ENCODE results near the gene IPO11.
"Not testable (repeated sequence)": the region's sequence is repeated elsewhere in the genome, so short reads cannot be mapped to it uniquely, and the experiment has no call there.

The IPO11 gene

GRCh38 chr5:62624436-62624835 is 211.9 kb downstream of the IPO11 start:
- H3K36me3 Mint-ChIP-seq: peaks cover 11 to 19% of the 10 kb centered on the region in 2 donors
- H3K27ac Mint-ChIP-seq; H3K4me3 Mint-ChIP-seq; H3K9me3 Mint-ChIP-seq; DNase-seq; H3K4me1 Mint-ChIP-seq; H3K27me3 Mint-ChIP-seq; ATAC-seq (replicated peaks): not testable (repeated sequence)

GRCh38 chr5:62626534-62626933 is 214.0 kb downstream of the IPO11 start:
- Mint-ChIP-seq H3K9me3 (no peaks in the 10 kb centered on the region), H3K36me3 (peaks cover 11 to 17% of the 10 kb centered on the region in 2 donors), H3K27me3 (no peaks in the 10 kb centered on the region), H3K27ac (peak overlapping the region; percentile 44), H3K4me1 (no peaks in the 10 kb centered on the region), H3K4me3 (no peak overlapping the region)
- DNase-seq (no peak), ATAC-seq (replicated peaks) (no peak)

- Mint-ChIP-seq H3K9me3 (no peaks in the 10 kb centered on the region), H3K27ac (peak overlapping the region; percentile 20), H3K4me3 (no peak overlapping the region), H3K36me3 (peaks cover 13 to 21% of the 10 kb centered on the region in 2 donors), H3K4me1 (no peaks in the 10 kb centered on the region), H3K27me3 (no peaks in the 10 kb centered on the region)
- ATAC-seq (replicated peaks): no peak
- DNase-seq: no peak
These were observed 214.6 kb downstream of the IPO11 start for GRCh38 chr5:62627121-62627520.

GRCh38 chr5:62627901-62628300 is 215.3 kb downstream of the IPO11 start:
- peaks cover 19 to 21% of the 10 kb centered on the region in 2 donors for H3K36me3 Mint-ChIP-seq
- H3K9me3 Mint-ChIP-seq: no peaks in the 10 kb centered on the region
- no peak overlapping the region for H3K4me3 Mint-ChIP-seq
- H3K27ac Mint-ChIP-seq: no peak overlapping the region
- DNase-seq: no peak
- H3K4me1 Mint-ChIP-seq: no peaks in the 10 kb centered on the region
- no peak for ATAC-seq (replicated peaks)
- H3K27me3 Mint-ChIP-seq: no peaks in the 10 kb centered on the region

GRCh38 chr5:62631909-62632580 is 219.5 kb downstream of the IPO11 start:
- no peak for DNase-seq
- H3K4me1 Mint-ChIP-seq: no peaks in the 10 kb centered on the region
- H3K27ac Mint-ChIP-seq: no peak overlapping the region
- no peak for ATAC-seq (replicated peaks)
- H3K4me3 Mint-ChIP-seq: no peak overlapping the region
- H3K27me3 Mint-ChIP-seq: no peaks in the 10 kb centered on the region
- no peaks in the 10 kb centered on the region for H3K9me3 Mint-ChIP-seq
- H3K36me3 Mint-ChIP-seq: peaks cover 19 to 30% of the 10 kb centered on the region in 2 donors

GRCh38 chr5:62633243-62633642 is 220.7 kb downstream of the IPO11 start:
- ATAC-seq (replicated peaks) (no peak), DNase-seq (no peak)
- no peak overlapping the region for H3K27ac Mint-ChIP-seq
- H3K27me3 Mint-ChIP-seq: no peaks in the 10 kb centered on the region
- no peaks in the 10 kb centered on the region for H3K4me1 Mint-ChIP-seq
- H3K36me3 Mint-ChIP-seq: peaks cover 18 to 30% of the 10 kb centered on the region in 2 donors
- H3K9me3 Mint-ChIP-seq: no peaks in the 10 kb centered on the region
- no peak overlapping the region for H3K4me3 Mint-ChIP-seq

- Mint-ChIP-seq H3K9me3 (peaks cover 0 to 1% of the 10 kb centered on the region in 2 donors), H3K36me3 (peaks cover 8 to 27% of the 10 kb centered on the region in 2 donors), H3K27me3 (no peaks in the 10 kb centered on the region), H3K4me1 (peaks cover 19 to 30% of the 10 kb centered on the region in 2 donors), H3K4me3 (no peak overlapping the region), H3K27ac (no peak overlapping the region)
- peak; percentile 13 for DNase-seq
- peak; percentile 98 to 99 for ATAC-seq (replicated peaks)
These were observed 227.9 kb downstream of the IPO11 start for GRCh38 chr5:62640446-62640845.

- Mint-ChIP-seq H3K4me1 (peaks cover 19 to 30% of the 10 kb centered on the region in 2 donors), H3K4me3 (no peak overlapping the region), H3K27me3 (no peaks in the 10 kb centered on the region), H3K9me3 (peaks cover 0 to 1% of the 10 kb centered on the region in 2 donors), H3K36me3 (peaks cover 5 to 19% of the 10 kb centered on the region in 2 donors), H3K27ac (no peak overlapping the region)
- ATAC-seq (replicated peaks) (no peak), DNase-seq (no peak)
These were observed 229.9 kb downstream of the IPO11 start for GRCh38 chr5:62642468-62642867.

GRCh38 chr5:62643556-62644451 is 231.2 kb downstream of the IPO11 start:
- peaks cover 0 to 1% of the 10 kb centered on the region in 2 donors for H3K9me3 Mint-ChIP-seq
- no peak for ATAC-seq (replicated peaks)
- peaks cover 19 to 29% of the 10 kb centered on the region in 2 donors for H3K4me1 Mint-ChIP-seq
- peaks cover 4 to 19% of the 10 kb centered on the region in 2 donors for H3K36me3 Mint-ChIP-seq
- H3K27ac Mint-ChIP-seq: peak overlapping the region; percentile 4
- H3K4me3 Mint-ChIP-seq: no peak overlapping the region
- H3K27me3 Mint-ChIP-seq: no peaks in the 10 kb centered on the region
- no peak for DNase-seq

GRCh38 chr5:62645223-62645622 is 232.7 kb downstream of the IPO11 start:
- H3K27ac Mint-ChIP-seq: no peak overlapping the region

GRCh38 chr5:62647241-62647640 is 234.7 kb downstream of the IPO11 start:
- Mint-ChIP-seq H3K9me3 (no peaks in the 10 kb centered on the region), H3K4me1 (peaks cover 11 to 19% of the 10 kb centered on the region in 2 donors), H3K27me3 (no peaks in the 10 kb centered on the region), H3K27ac (no peak overlapping the region), H3K4me3 (no peak overlapping the region), H3K36me3 (peaks cover 0 to 14% of the 10 kb centered on the region in 2 donors)
- DNase-seq (no peak), ATAC-seq (replicated peaks) (no peak)

More at GRCh38 chr5:62645223-62645622, 232.7 kb downstream of the IPO11 start:
- H3K36me3 Mint-ChIP-seq: peaks cover 0 to 14% of the 10 kb centered on the region in 2 donors
- H3K27me3 Mint-ChIP-seq: no peaks in the 10 kb centered on the region
- H3K9me3 Mint-ChIP-seq: no peaks in the 10 kb centered on the region
- DNase-seq (no peak), ATAC-seq (replicated peaks) (no peak)
- peaks cover 14 to 25% of the 10 kb centered on the region in 2 donors for H3K4me1 Mint-ChIP-seq
- H3K4me3 Mint-ChIP-seq: no peak overlapping the region

GRCh38 chr5:62649025-62649424 is 236.5 kb downstream of the IPO11 start:
- Mint-ChIP-seq H3K9me3 (no peaks in the 10 kb centered on the region), H3K27me3 (no peaks in the 10 kb centered on the region), H3K36me3 (peaks cover 6 to 12% of the 10 kb centered on the region in 2 donors), H3K27ac (no peak overlapping the region), H3K4me3 (no peak overlapping the region), H3K4me1 (peaks cover 12 to 18% of the 10 kb centered on the region in 2 donors)
- ATAC-seq (replicated peaks) (no peak), DNase-seq (no peak)

- H3K27me3 Mint-ChIP-seq: no peaks in the 10 kb centered on the region
- DNase-seq (no peak), ATAC-seq (replicated peaks) (peak; percentile 66 to 73)
- peaks cover 8 to 13% of the 10 kb centered on the region in 2 donors for H3K4me1 Mint-ChIP-seq
- no peak overlapping the region for H3K4me3 Mint-ChIP-seq
- no peak overlapping the region for H3K27ac Mint-ChIP-seq
- H3K9me3 Mint-ChIP-seq: no peaks in the 10 kb centered on the region
- peaks cover 6 to 9% of the 10 kb centered on the region in 2 donors for H3K36me3 Mint-ChIP-seq
These were observed 237.0 kb downstream of the IPO11 start for GRCh38 chr5:62649476-62650113.

GRCh38 chr5:62650197-62650596 is 237.6 kb downstream of the IPO11 start:
- Mint-ChIP-seq H3K4me1 (peaks cover 8 to 11% of the 10 kb centered on the region in 2 donors), H3K36me3 (peaks cover 6 to 8% of the 10 kb centered on the region in 2 donors), H3K27me3 (no peaks in the 10 kb centered on the region), H3K4me3 (no peak overlapping the region), H3K27ac (no peak overlapping the region), H3K9me3 (no peaks in the 10 kb centered on the region)
- DNase-seq: no peak
- no peak for ATAC-seq (replicated peaks)
